Measurements from ENCODE around the gene TUBB6. TPM values are rescaled to one million over a fixed set of nuclear protein-coding genes. Genes with fewer than 3 reads are reported as not detected.

Gene TUBB6
- total and polyA plus RNA-seq, 2 donors (not counting 3 experiments of a cell fraction or from before 2014, with no cell fraction given) = 440 to 747 TPM

DNA sequence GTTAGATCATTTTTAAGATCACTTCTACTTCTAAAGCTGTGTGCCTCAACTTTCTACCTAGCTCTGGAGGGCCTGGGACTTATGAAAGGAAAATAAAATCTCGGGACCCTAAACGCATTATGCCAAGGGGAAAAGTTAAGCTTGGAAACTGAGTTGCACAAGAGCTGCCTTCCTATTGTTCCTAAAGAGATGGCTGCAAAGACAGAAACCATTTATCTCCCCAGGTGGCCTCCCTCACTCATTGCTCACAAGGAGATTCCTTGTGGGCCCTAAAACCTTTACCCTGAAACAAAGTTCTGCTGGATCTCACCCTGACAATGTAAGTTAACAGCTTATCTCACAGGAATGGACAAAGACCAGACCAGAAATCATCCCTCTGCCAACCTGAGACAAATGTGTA lies 26.8 kb downstream of the TUBB6 start:
- H3K4me3 ChIP-seq (replicated peaks in 1 of 3; ENCODE audit: insufficient read depth in 1 of 3, low read depth in 1 of 3, low read length in 3 of 3) = no peak overlapping the region
- H2AFZ ChIP-seq (ENCODE audit: low read depth, low read length) = no peak overlapping the region
- H3K9me1 ChIP-seq (replicated peaks; ENCODE audit: control insufficient read depth, extremely low read depth, insufficient read depth, low read length) = no peaks in the 10 kb centered on the region
- peaks cover 0 to 10% of the 10 kb centered on the region in 2 experiments for H3K36me3 ChIP-seq (ENCODE audit: control insufficient read depth in 2 of 2, extremely low read depth in 1 of 2, insufficient read depth in 2 of 2, low read length in 2 of 2)
- peaks cover 6% of the 10 kb centered on the region for H3K4me1 ChIP-seq (ENCODE audit: control insufficient read depth, extremely low read depth, insufficient read depth, low read length)
- POLR2A ChIA-PET = interaction anchor here (0.6 kb wide), 1 partner anchor 107 kb away, joined by 4 read pairs; no protein-coding TSS in a partner anchor
- H3K79me2 ChIP-seq (ENCODE audit: control insufficient read depth, insufficient read depth, low read length) = no peaks in the 10 kb centered on the region
- no peak overlapping the region for H3K27ac ChIP-seq (ENCODE audit: insufficient read depth, low read depth, low read length)
- CTCF ChIA-PET = interaction anchor here (2.1 kb wide), 1 partner anchor 63 kb away, joined by 7 read pairs; no protein-coding TSS in a partner anchor
- H3K9me3 ChIP-seq (replicated peaks; ENCODE audit: control insufficient read depth, insufficient read depth, low read length) = no peaks in the 10 kb centered on the region
- FAIRE-seq = no peak
- H3K9ac ChIP-seq (replicated peaks; ENCODE audit: extremely low read depth, insufficient read depth, low read length) = no peak overlapping the region
- dilution Hi-C loops (cut with MboI; ENCODE audit: extremely low pct_ligation_motif_present, low sequenced_read_pairs) = no loop called here
- intact Hi-C loops (cut with micrococcal nuclease) = no loop called here
- H3K27me3 ChIP-seq (ENCODE audit: control insufficient read depth in 2 of 2, insufficient read depth in 2 of 2, low read length in 2 of 2) = no peaks in the 10 kb centered on the region
- H4K20me1 ChIP-seq (replicated peaks; ENCODE audit: control insufficient read depth, extremely low read depth, insufficient read depth, low read length) = no peaks in the 10 kb centered on the region
- H3K4me2 ChIP-seq (ENCODE audit: insufficient read depth, low read length) = no peak overlapping the region
- no TSS peak for BruUV-seq (replicated peaks)
- DNase-seq (ENCODE audit: low read depth, low spot score) = no peak
- no peak for TF ChIP-seq CTCF (IDR thresholded peaks at IDR 0.05; ENCODE audit: extremely low read depth in 1 of 2, insufficient read depth in 1 of 2, low read depth in 1 of 2, low read length in 2 of 2)
- TF ChIP-seq POLR2AphosphoS5 (IDR thresholded peaks at IDR 0.05; ENCODE audit: insufficient read depth, low read depth, low read length) = no peak
- no peak for TF ChIP-seq POLR2A (IDR thresholded peaks at IDR 0.05; ENCODE audit: low read depth, low read length)
- TF ChIP-seq GATA2 (IDR thresholded peaks at IDR 0.05; ENCODE audit: insufficient read depth, insufficient read length, low read depth, low read length) = no peak
- TF ChIP-seq JUN (IDR thresholded peaks at IDR 0.05; ENCODE audit: borderline replicate concordance, insufficient read depth, insufficient read length, low read depth) = no peak
- TF ChIP-seq EZH2 (IDR thresholded peaks at IDR 0.05; ENCODE audit: borderline replicate concordance, low read depth, low read length, severe bottlenecking) = no peak
- TF ChIP-seq, protein P1, sequence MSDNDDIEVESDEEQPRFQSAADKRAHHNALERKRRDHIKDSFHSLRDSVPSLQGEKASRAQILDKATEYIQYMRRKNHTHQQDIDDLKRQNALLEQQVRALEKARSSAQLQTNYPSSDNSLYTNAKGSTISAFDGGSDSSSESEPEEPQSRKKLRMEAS (IDR thresholded peaks at IDR 0.05; ENCODE audit: insufficient read depth, insufficient read length) = no peak
- TF ChIP-seq MYC (IDR thresholded peaks at IDR 0.05; ENCODE audit: low read depth, low read length) = no peak
- TF ChIP-seq FOS (IDR thresholded peaks at IDR 0.05; ENCODE audit: borderline replicate concordance, insufficient read depth, low read length) = no peak

Measured in endothelial cell of umbilical vein (primary cell).